SJSA1 (cell line): ENCODE data around the gene ASB13. TPM values are rescaled to one million over a fixed set of nuclear protein-coding genes. Genes with fewer than 3 reads are reported as not detected.
"Not testable (repeated sequence)": the region's sequence is repeated elsewhere in the genome, so short reads cannot be mapped to it uniquely, and the experiment has no call there.

Source experiments
- DNase-seq, 2 experiments: peaks; one replicate each; pipeline ENCODE4 v3.0.0-alpha.2; 2015 to 2020; ENCODE audit warnings: low spot score in 2 of 2, low read depth in 1 of 2
- H3K27ac ChIP-seq: fragments of 250-450 bp; sonication (Bioruptor Pico); 2 replicates; pipeline ENCODE4 v1.5.1; 2020; ENCODE audit warnings: mild to moderate bottlenecking, moderate library complexity
- H3K27me3 ChIP-seq: fragments of 250-450 bp; sonication (Bioruptor Pico); replicated peaks from 2 replicates; pipeline ENCODE4 v1.5.1; 2020; ENCODE audit warnings: mild to moderate bottlenecking, moderate library complexity
- H3K36me3 ChIP-seq: fragments of 250-450 bp; sonication (Bioruptor Pico); 2 replicates; pipeline ENCODE4 v1.5.1; 2020; ENCODE audit warnings: mild to moderate bottlenecking
- H3K4me1 ChIP-seq: fragments of 250-450 bp; sonication (Bioruptor Pico); replicated peaks from 2 replicates; pipeline ENCODE4 v1.6.1; 2021; ENCODE audit warnings: mild to moderate bottlenecking
- H3K4me3 ChIP-seq: fragments of 250-450 bp; sonication (Bioruptor Pico); 2 replicates; pipeline ENCODE4 v1.5.1; 2020; ENCODE audit warnings: mild to moderate bottlenecking
- H3K9me3 ChIP-seq: fragments of 250-450 bp; sonication (Bioruptor Pico); replicated peaks from 2 replicates; pipeline ENCODE4 v1.5.1; 2020; ENCODE audit warnings: mild to moderate bottlenecking
- total RNA-seq: library from RNA; depleted of rRNA; stranded (reverse); fragments of >200 nt; shearing (Covaris generic); gene quantifications from 2 replicates; pipeline ENCODE4 v1.2.3, GENCODE V29; 2014

The ASB13 gene
- total RNA-seq, 1 experiment from 2014 or later = 6.8 TPM

- Histone ChIP-seq H3K4me3 (no peak overlapping the region), H3K27ac (no peak overlapping the region), H3K4me1 (peaks cover 20% of the 10 kb centered on the region), H3K36me3 (no peaks in the 10 kb centered on the region), H3K9me3 (no peaks in the 10 kb centered on the region), H3K27me3 (no peaks in the 10 kb centered on the region)
- no peak for DNase-seq
Observed at GRCh38 chr10:5632446-5632845, 33.9 kb downstream of the ASB13 start.

- no peak overlapping the region for H3K27ac ChIP-seq
- peaks cover 20% of the 10 kb centered on the region for H3K4me1 ChIP-seq
- no peaks in the 10 kb centered on the region for H3K9me3 ChIP-seq
- no peak overlapping the region for H3K4me3 ChIP-seq
- H3K36me3 ChIP-seq = no peaks in the 10 kb centered on the region
- no peaks in the 10 kb centered on the region for H3K27me3 ChIP-seq
- DNase-seq = no peak
Observed at GRCh38 chr10:5631936-5632335, 34.5 kb downstream of the ASB13 start.

DNA sequence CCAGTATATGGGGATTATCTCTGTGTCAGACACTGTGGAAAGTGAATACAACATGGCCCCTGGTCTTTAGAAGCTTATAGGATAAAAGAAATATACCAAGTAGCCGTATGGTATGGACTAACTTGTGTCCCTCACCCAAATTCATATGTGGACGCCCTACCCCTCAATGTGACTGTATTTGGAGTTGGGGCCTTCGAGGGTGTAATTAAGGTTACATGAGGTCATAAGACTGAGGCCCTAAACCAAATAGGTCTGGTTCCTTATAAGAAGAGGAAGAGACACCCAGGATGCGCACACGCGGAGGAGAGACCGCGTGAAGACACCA is 36.3 kb downstream of the ASB13 start:
- Histone ChIP-seq H3K27ac (no peak overlapping the region), H3K4me1 (peaks cover 20% of the 10 kb centered on the region), H3K9me3 (no peaks in the 10 kb centered on the region), H3K27me3 (no peaks in the 10 kb centered on the region), H3K4me3 (no peak overlapping the region), H3K36me3 (no peaks in the 10 kb centered on the region)
- DNase-seq = no peak

DNA sequence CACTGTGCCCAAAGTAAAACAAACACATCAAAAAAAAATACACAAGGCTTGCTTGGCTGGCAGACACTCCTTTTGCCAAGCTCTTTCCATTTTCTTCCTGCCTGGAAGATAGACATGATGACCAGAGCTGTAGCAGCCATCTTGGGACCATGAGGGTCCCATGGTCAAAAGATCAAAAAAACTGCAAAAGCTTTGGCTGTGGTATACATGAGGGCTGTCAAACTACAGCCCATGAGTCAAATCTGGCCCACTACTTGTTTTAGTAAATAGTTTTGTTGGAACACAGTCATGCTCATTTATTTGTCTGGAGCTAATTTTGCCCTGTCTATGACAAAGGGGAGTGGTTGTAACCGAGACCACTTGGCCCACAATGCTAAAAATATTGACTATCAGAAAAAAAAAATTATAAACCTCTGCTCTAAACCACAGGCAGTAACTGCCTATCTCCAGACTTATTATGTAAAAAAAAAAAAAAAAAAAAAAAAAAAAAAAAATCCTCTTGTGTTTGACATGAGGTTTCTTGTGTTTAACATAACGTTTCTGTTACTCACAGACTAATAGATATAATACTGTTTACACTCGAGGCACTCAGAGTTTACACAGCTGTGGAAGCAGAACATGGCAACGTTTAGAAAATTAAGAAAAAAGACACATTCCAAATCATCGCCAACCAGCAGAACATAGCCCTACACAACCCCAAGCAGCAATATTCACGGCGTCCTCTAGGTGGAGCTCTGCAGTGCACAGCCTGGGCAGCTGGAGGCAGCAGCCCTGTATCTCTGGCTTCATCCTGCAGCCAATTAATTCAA is 36.9 kb downstream of the ASB13 start:
- no peaks in the 10 kb centered on the region for H3K9me3 ChIP-seq

GRCh38 chr10:5628451-5629302 is 37.7 kb downstream of the ASB13 start:
- peak overlapping the region; percentile 33; the same call in 1 of the 2 replicates for H3K27ac ChIP-seq
- H3K4me3 ChIP-seq = peak overlapping the region; percentile 19
- peaks cover 20% of the 10 kb centered on the region for H3K4me1 ChIP-seq
- H3K36me3 ChIP-seq = no peaks in the 10 kb centered on the region
- no peaks in the 10 kb centered on the region for H3K27me3 ChIP-seq
- no peak for DNase-seq
- no peaks in the 10 kb centered on the region for H3K9me3 ChIP-seq

More for the DNA sequence above, 36.9 kb downstream of the ASB13 start:
- peaks cover 20% of the 10 kb centered on the region for H3K4me1 ChIP-seq
- no peak overlapping the region for H3K4me3 ChIP-seq
- H3K27ac ChIP-seq = peak overlapping the region; percentile 33; the same call in 1 of the 2 replicates
- peak; percentile 82 to 84 for DNase-seq
- no peaks in the 10 kb centered on the region for H3K27me3 ChIP-seq
- no peaks in the 10 kb centered on the region for H3K36me3 ChIP-seq

GRCh38 chr10:5627486-5628044 is 38.8 kb downstream of the ASB13 start:
- no peak for DNase-seq
- Histone ChIP-seq H3K36me3 (no peaks in the 10 kb centered on the region), H3K9me3 (no peaks in the 10 kb centered on the region), H3K27me3 (no peaks in the 10 kb centered on the region), H3K4me1 (peaks cover 24% of the 10 kb centered on the region), H3K27ac (no peak overlapping the region), H3K4me3 (no peak overlapping the region)

- H3K27me3 ChIP-seq = no peaks in the 10 kb centered on the region
- no peaks in the 10 kb centered on the region for H3K9me3 ChIP-seq
- H3K27ac ChIP-seq = no peak overlapping the region
- no peak overlapping the region for H3K4me3 ChIP-seq
- H3K36me3 ChIP-seq = no peaks in the 10 kb centered on the region
- peaks cover 24% of the 10 kb centered on the region for H3K4me1 ChIP-seq
- no peak for DNase-seq
Observed at GRCh38 chr10:5625992-5626777, 40.2 kb downstream of the ASB13 start.

DNA sequence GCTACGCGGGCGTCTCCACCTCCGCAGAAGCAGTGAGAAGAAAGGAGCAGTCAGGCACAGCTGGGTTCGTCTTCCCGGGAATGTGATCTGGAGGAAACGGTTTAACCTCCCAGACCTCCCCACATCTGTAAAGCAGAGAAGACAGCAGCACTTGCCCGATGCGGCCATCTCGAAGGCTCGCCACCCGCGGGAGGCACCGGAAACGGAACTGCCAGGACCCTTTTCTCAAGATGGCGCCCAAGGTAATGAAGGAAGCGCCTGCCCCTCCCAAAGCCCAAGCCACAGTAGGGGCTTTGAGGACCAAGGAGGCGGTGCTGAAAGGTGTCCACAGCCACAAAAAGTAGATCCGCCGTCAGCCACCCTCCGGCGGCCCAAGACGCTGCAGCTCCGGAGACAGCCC is 41.7 kb downstream of the ASB13 start:
- no peak overlapping the region for H3K4me3 ChIP-seq

GRCh38 chr10:5623081-5623748 is 43.2 kb downstream of the ASB13 start:
- DNase-seq = peak; percentile 59 to 90
- no peaks in the 10 kb centered on the region for H3K27me3 ChIP-seq
- no peak overlapping the region for H3K27ac ChIP-seq
- no peak overlapping the region for H3K4me3 ChIP-seq
- H3K36me3 ChIP-seq = no peaks in the 10 kb centered on the region
- H3K9me3 ChIP-seq = no peaks in the 10 kb centered on the region
- peaks cover 5% of the 10 kb centered on the region for H3K4me1 ChIP-seq

More for the DNA sequence above, 41.7 kb downstream of the ASB13 start:
- H3K27me3 ChIP-seq = no peaks in the 10 kb centered on the region
- no peak for DNase-seq
- H3K9me3 ChIP-seq = no peaks in the 10 kb centered on the region
- H3K36me3 ChIP-seq = no peaks in the 10 kb centered on the region
- H3K4me1 ChIP-seq = peaks cover 20% of the 10 kb centered on the region
- H3K27ac ChIP-seq = no peak overlapping the region

- Histone ChIP-seq H3K9me3 (no peaks in the 10 kb centered on the region), H3K4me3 (no peak overlapping the region), H3K27ac (no peak overlapping the region), H3K36me3 (no peaks in the 10 kb centered on the region), H3K27me3 (no peaks in the 10 kb centered on the region), H3K4me1 (peaks cover 4% of the 10 kb centered on the region)
- no peak for DNase-seq
Observed at GRCh38 chr10:5622186-5622960, 44.0 kb downstream of the ASB13 start.

DNA sequence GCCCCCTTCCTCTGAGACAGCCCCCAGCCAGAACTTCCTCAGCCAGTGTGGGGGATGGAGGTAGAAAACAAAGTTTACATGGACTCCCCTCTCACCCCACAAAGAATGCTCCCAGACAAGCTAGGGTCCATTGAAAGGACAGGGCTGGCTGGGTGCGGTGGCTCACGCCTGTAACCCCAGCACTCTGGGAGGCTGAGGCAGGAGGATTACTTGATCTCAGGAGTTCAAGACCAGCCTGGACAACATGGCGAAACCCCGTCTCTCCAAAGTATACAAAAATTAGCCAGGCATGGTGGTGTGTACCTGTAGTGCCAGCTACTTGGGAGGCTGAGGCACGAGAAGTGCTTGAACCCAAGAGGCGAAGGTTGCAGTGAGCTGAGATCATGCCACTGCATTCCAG is 45.0 kb downstream of the ASB13 start:
- not testable (repeated sequence) for H3K27ac ChIP-seq, H3K4me1 ChIP-seq, H3K27me3 ChIP-seq, H3K4me3 ChIP-seq, H3K9me3 ChIP-seq, H3K36me3 ChIP-seq, DNase-seq

GRCh38 chr10:5620966-5621365 is 45.4 kb downstream of the ASB13 start:
- H3K27ac ChIP-seq = no peak overlapping the region
- no peaks in the 10 kb centered on the region for H3K27me3 ChIP-seq
- H3K4me1 ChIP-seq = peaks cover 4% of the 10 kb centered on the region
- no peaks in the 10 kb centered on the region for H3K9me3 ChIP-seq
- H3K4me3 ChIP-seq = no peak overlapping the region
- no peaks in the 10 kb centered on the region for H3K36me3 ChIP-seq
- no peak for DNase-seq
